Activated naive CD4-positive, alpha-beta T cell treated with anti-CD3 and anti-CD28 coated beads, Interleukin-2, amount 10 ng/mL, durations not matched to agents 7 days and 5 days (primary cell): ENCODE results near the gene SLC6A2.

Experiments used
- CTCF ChIA-PET: fragments of 350-600 bp; sonication (Branson Sonifier 250); formaldehyde crosslinking; loops from one replicate; lab custom pipeline; 2021; ENCODE audit warnings: antibody characterized with exemption; lab: Charles Lee
- DNase-seq: peaks from one replicate; pipeline ENCODE4 v3.0.0-alpha.2; 2020
- H3K27ac Mint-ChIP-seq: one replicate; pipeline ENCODE4 v1.8.0; 2021; ENCODE audit warnings: mild to moderate bottlenecking, moderate library complexity, mixed read lengths
- H3K27me3 Mint-ChIP-seq: one replicate; pipeline ENCODE4 v1.8.0; 2021; ENCODE audit warnings: mild to moderate bottlenecking, mixed read lengths
- H3K36me3 Mint-ChIP-seq: one replicate; pipeline ENCODE4 v1.8.0; 2021; ENCODE audit warnings: mixed read lengths
- H3K4me1 Mint-ChIP-seq: one replicate; pipeline ENCODE4 v1.8.0; 2021; ENCODE audit warnings: mixed read lengths
- H3K4me3 Mint-ChIP-seq: one replicate; pipeline ENCODE4 v1.8.0; 2021; ENCODE audit warnings: mild to moderate bottlenecking, moderate library complexity, mixed read lengths
- H3K9me3 Mint-ChIP-seq: one replicate; pipeline ENCODE4 v1.8.0; 2021; ENCODE audit warnings: mixed read lengths

SLC6A2 gene

GRCh38 chr16:55638256-55638655 is 17.5 kb upstream of the SLC6A2 start:
- no peak overlapping the region for H3K27ac Mint-ChIP-seq

GRCh38 chr16:55640701-55641327 is 15.0 kb upstream of the SLC6A2 start:
- CTCF ChIA-PET, result no interaction called here
- Mint-ChIP-seq H3K4me3 (no peak overlapping the region), H3K36me3 (no peaks in the 10 kb centered on the region), H3K4me1 (no peaks in the 10 kb centered on the region), H3K27me3 (no peaks in the 10 kb centered on the region), H3K9me3 (no peaks in the 10 kb centered on the region), H3K27ac (no peak overlapping the region)
- no peak for DNase-seq

More at GRCh38 chr16:55638256-55638655, 17.5 kb upstream of the SLC6A2 start:
- no peaks in the 10 kb centered on the region for H3K9me3 Mint-ChIP-seq
- H3K27me3 Mint-ChIP-seq, result no peaks in the 10 kb centered on the region
- no peaks in the 10 kb centered on the region for H3K36me3 Mint-ChIP-seq
- H3K4me3 Mint-ChIP-seq, result no peak overlapping the region
- H3K4me1 Mint-ChIP-seq, result no peaks in the 10 kb centered on the region
- DNase-seq, result no peak
- CTCF ChIA-PET, result no interaction called here

- H3K4me3 Mint-ChIP-seq, result no peak overlapping the region
- no peak overlapping the region for H3K27ac Mint-ChIP-seq
- no peak for DNase-seq
- no peaks in the 10 kb centered on the region for H3K4me1 Mint-ChIP-seq
- H3K36me3 Mint-ChIP-seq, result no peaks in the 10 kb centered on the region
- H3K27me3 Mint-ChIP-seq, result no peaks in the 10 kb centered on the region
- no peaks in the 10 kb centered on the region for H3K9me3 Mint-ChIP-seq
- CTCF ChIA-PET, result no interaction called here
Observed at GRCh38 chr16:55641430-55642056, 14.2 kb upstream of the SLC6A2 start.

GRCh38 chr16:55642611-55643010 is 13.2 kb upstream of the SLC6A2 start:
- no peak overlapping the region for H3K4me3 Mint-ChIP-seq
- CTCF ChIA-PET, result no interaction called here
- H3K36me3 Mint-ChIP-seq, result no peaks in the 10 kb centered on the region
- no peaks in the 10 kb centered on the region for H3K9me3 Mint-ChIP-seq
- H3K27me3 Mint-ChIP-seq, result no peaks in the 10 kb centered on the region
- no peak for DNase-seq
- no peaks in the 10 kb centered on the region for H3K4me1 Mint-ChIP-seq
- no peak overlapping the region for H3K27ac Mint-ChIP-seq

- H3K36me3 Mint-ChIP-seq, result no peaks in the 10 kb centered on the region
- no peak overlapping the region for H3K27ac Mint-ChIP-seq
- CTCF ChIA-PET, result no interaction called here
- no peak for DNase-seq
- H3K4me3 Mint-ChIP-seq, result no peak overlapping the region
- no peaks in the 10 kb centered on the region for H3K27me3 Mint-ChIP-seq
- H3K9me3 Mint-ChIP-seq, result no peaks in the 10 kb centered on the region
- no peaks in the 10 kb centered on the region for H3K4me1 Mint-ChIP-seq
Observed at GRCh38 chr16:55643161-55643970, 12.4 kb upstream of the SLC6A2 start.

GRCh38 chr16:55645986-55646385 is 9.8 kb upstream of the SLC6A2 start:
- CTCF ChIA-PET, result no interaction called here
- Mint-ChIP-seq H3K36me3 (no peaks in the 10 kb centered on the region), H3K27ac (no peak overlapping the region), H3K27me3 (peaks cover under 1% of the 10 kb centered on the region), H3K9me3 (no peaks in the 10 kb centered on the region), H3K4me3 (no peak overlapping the region), H3K4me1 (no peaks in the 10 kb centered on the region)
- DNase-seq, result no peak

- CTCF ChIA-PET, result no interaction called here
Observed at GRCh38 chr16:55647343-55647742, 8.4 kb upstream of the SLC6A2 start.

GRCh38 chr16:55647798-55648197 is 8.0 kb upstream of the SLC6A2 start:
- Mint-ChIP-seq H3K27ac (no peak overlapping the region), H3K4me1 (no peaks in the 10 kb centered on the region), H3K27me3 (peaks cover 4% of the 10 kb centered on the region), H3K36me3 (no peaks in the 10 kb centered on the region), H3K9me3 (no peaks in the 10 kb centered on the region), H3K4me3 (no peak overlapping the region)
- CTCF ChIA-PET, result no interaction called here
- DNase-seq, result no peak

More at GRCh38 chr16:55647343-55647742, 8.4 kb upstream of the SLC6A2 start:
- no peak overlapping the region for H3K27ac Mint-ChIP-seq
- no peak overlapping the region for H3K4me3 Mint-ChIP-seq
- H3K9me3 Mint-ChIP-seq, result no peaks in the 10 kb centered on the region
- H3K4me1 Mint-ChIP-seq, result no peaks in the 10 kb centered on the region
- no peak for DNase-seq
- H3K36me3 Mint-ChIP-seq, result no peaks in the 10 kb centered on the region
- H3K27me3 Mint-ChIP-seq, result peaks cover 4% of the 10 kb centered on the region

GRCh38 chr16:55651841-55652824 is 3.7 kb upstream of the SLC6A2 start:
- Mint-ChIP-seq H3K4me3 (no peak overlapping the region), H3K27me3 (peaks cover 16% of the 10 kb centered on the region), H3K27ac (no peak overlapping the region), H3K9me3 (no peaks in the 10 kb centered on the region), H3K4me1 (no peaks in the 10 kb centered on the region), H3K36me3 (no peaks in the 10 kb centered on the region)
- DNase-seq, result no peak
- CTCF ChIA-PET, result no interaction called here

GRCh38 chr16:55653106-55653505 is 2.7 kb upstream of the SLC6A2 start:
- peaks cover 26% of the 10 kb centered on the region for H3K27me3 Mint-ChIP-seq
- no peaks in the 10 kb centered on the region for H3K9me3 Mint-ChIP-seq
- no peak overlapping the region for H3K27ac Mint-ChIP-seq
- no peak for DNase-seq
- H3K4me1 Mint-ChIP-seq, result no peaks in the 10 kb centered on the region
- CTCF ChIA-PET, result no interaction called here
- H3K36me3 Mint-ChIP-seq, result no peaks in the 10 kb centered on the region
- no peak overlapping the region for H3K4me3 Mint-ChIP-seq

GRCh38 chr16:55655381-55655896 is 349 bp upstream of the SLC6A2 start:
- Mint-ChIP-seq H3K27ac (no peak overlapping the region), H3K4me1 (no peaks in the 10 kb centered on the region), H3K27me3 (peaks cover 28% of the 10 kb centered on the region), H3K9me3 (no peaks in the 10 kb centered on the region), H3K4me3 (no peak overlapping the region), H3K36me3 (no peaks in the 10 kb centered on the region)
- CTCF ChIA-PET, result no interaction called here
- DNase-seq, result no peak

GRCh38 chr16:55656691-55657092 is 904 bp downstream of the SLC6A2 start:
- H3K4me1 Mint-ChIP-seq, result no peaks in the 10 kb centered on the region
- H3K27me3 Mint-ChIP-seq, result peaks cover 24% of the 10 kb centered on the region
- H3K9me3 Mint-ChIP-seq, result no peaks in the 10 kb centered on the region
- CTCF ChIA-PET, result no interaction called here
- no peak overlapping the region for H3K4me3 Mint-ChIP-seq
- H3K27ac Mint-ChIP-seq, result no peak overlapping the region
- DNase-seq, result no peak
- no peaks in the 10 kb centered on the region for H3K36me3 Mint-ChIP-seq

GRCh38 chr16:55657616-55658015 is 1.8 kb downstream of the SLC6A2 start:
- no peak overlapping the region for H3K4me3 Mint-ChIP-seq
- CTCF ChIA-PET, result no interaction called here
- no peaks in the 10 kb centered on the region for H3K4me1 Mint-ChIP-seq
- H3K36me3 Mint-ChIP-seq, result no peaks in the 10 kb centered on the region
- no peak for DNase-seq
- peaks cover 24% of the 10 kb centered on the region for H3K27me3 Mint-ChIP-seq
- H3K9me3 Mint-ChIP-seq, result no peaks in the 10 kb centered on the region
- no peak overlapping the region for H3K27ac Mint-ChIP-seq
